OCI-LY7 (cell line): ENCODE data around the gene MRTFB.

Experiments
- CTCF ChIP-seq: fragments of 200-600 bp; sonication (generic); conservative IDR thresholded peaks from 2 replicates; pipeline ENCODE4 v1.5.1; 2014; ENCODE audit warnings: mild to moderate bottlenecking, antibody characterized with exemption, low read length, moderate library complexity, mixed read lengths
- EZH2phosphoT487 ChIP-seq: fragments of 200-600 bp; sonication (generic); IDR thresholded peaks from 2 replicates; pipeline ENCODE4 v1.6.1; 2018; ENCODE audit warnings: low read depth, borderline replicate concordance, mild to moderate bottlenecking, mixed run types, antibody characterized with exemption, low read length, moderate library complexity, mixed read lengths

- no peak for TF ChIP-seq CTCF
- no peak for TF ChIP-seq EZH2phosphoT487
Observed at GRCh38 chr16:14179116-14179515, 108.0 kb downstream of the MRTFB start.
